Measurements from ENCODE around the gene FGF12. TPM values are rescaled to one million over a fixed set of nuclear protein-coding genes. Genes with fewer than 3 reads are reported as not detected.

Gene FGF12
- polyA plus RNA-seq, 1 of the 3 experiments (the other 2 are of a cell fraction) = 0.30 TPM

DNA sequence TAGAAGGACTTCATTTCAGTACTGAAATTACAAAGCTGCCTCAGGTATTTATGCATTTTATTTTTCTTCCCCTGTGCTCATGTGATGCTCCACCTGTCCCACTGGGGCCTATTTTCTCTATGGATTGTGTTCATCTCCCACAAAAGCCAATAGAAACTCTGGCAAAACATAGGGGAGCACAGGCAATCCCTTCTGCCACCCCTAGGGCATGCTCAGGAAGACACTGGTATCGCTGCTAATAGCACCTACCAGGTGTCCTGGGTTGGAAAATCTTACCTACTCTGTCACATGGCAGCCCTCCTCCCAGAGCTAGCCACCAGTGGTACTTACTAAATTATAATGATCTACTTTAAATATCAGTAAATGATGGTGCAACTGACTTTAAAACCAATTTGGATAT is 427.4 kb downstream of the FGF12 start:
- H3K9ac ChIP-seq = no peak overlapping the region
- no peak overlapping the region for H3K4me3 ChIP-seq (ENCODE audit: low read depth in 2 of 2, low read length in 1 of 2)
- no peak overlapping the region for H3K4me2 ChIP-seq
- DNase-seq = no peak
- ChIA-PET CTCF (no interaction called here), POLR2A (no interaction called here)
- H4K20me1 ChIP-seq (ENCODE audit: insufficient read depth) = no peaks in the 10 kb centered on the region
- TF ChIP-seq NFIC (IDR thresholded peaks at IDR 0.05; ENCODE audit: borderline replicate concordance) (no peak), EZH2phosphoT487 (IDR thresholded peaks at IDR 0.05; ENCODE audit: borderline replicate concordance, low read depth) (no peak), ELF1 (IDR thresholded peaks at IDR 0.05) (no peak), MXI1 (IDR thresholded peaks at IDR 0.05; ENCODE audit: low read depth, low read length) (no peak)
- TF ChIP-seq, protein P1, sequence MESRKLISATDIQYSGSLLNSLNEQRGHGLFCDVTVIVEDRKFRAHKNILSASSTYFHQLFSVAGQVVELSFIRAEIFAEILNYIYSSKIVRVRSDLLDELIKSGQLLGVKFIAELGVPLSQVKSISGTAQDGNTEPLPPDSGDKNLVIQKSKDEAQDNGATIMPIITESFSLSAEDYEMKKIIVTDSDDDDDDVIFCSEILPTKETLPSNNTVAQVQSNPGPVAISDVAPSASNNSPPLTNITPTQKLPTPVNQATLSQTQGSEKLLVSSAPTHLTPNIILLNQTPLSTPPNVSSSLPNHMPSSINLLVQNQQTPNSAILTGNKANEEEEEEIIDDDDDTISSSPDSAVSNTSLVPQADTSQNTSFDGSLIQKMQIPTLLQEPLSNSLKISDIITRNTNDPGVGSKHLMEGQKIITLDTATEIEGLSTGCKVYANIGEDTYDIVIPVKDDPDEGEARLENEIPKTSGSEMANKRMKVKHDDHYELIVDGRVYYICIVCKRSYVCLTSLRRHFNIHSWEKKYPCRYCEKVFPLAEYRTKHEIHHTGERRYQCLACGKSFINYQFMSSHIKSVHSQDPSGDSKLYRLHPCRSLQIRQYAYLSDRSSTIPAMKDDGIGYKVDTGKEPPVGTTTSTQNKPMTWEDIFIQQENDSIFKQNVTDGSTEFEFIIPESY (IDR thresholded peaks at IDR 0.05; ENCODE audit: borderline replicate concordance, low read depth) = no peak
- H3K4me1 ChIP-seq (ENCODE audit: control insufficient read depth in 1 of 2, insufficient read depth in 2 of 2, low read depth in 1 of 2, low read length in 1 of 2) = no peaks in the 10 kb centered on the region
- H3K9me3 ChIP-seq = no peaks in the 10 kb centered on the region
- H3K9me2 ChIP-seq = no peaks in the 10 kb centered on the region
- 0% methylated on average over 1 of the region's 1 CpG for WGBS (ENCODE audit: low lambda C conversion rate)
- H3K27me3 ChIP-seq (ENCODE audit: insufficient read depth) = no peaks in the 10 kb centered on the region
- no peaks in the 10 kb centered on the region for H3K36me3 ChIP-seq (replicated peaks in 1 of 2; ENCODE audit: control insufficient read depth in 1 of 2, insufficient read depth in 2 of 2, low read length in 1 of 2)
- H2AFZ ChIP-seq (ENCODE audit: low read depth) = no peak overlapping the region
- H3K27ac ChIP-seq (ENCODE audit: low read depth in 2 of 2, low read length in 1 of 2) = no peak overlapping the region
- no peaks in the 10 kb centered on the region for H3K79me2 ChIP-seq (ENCODE audit: insufficient read depth)
- H3F3A ChIP-seq (replicated peaks; ENCODE audit: insufficient read depth) = no peaks in the 10 kb centered on the region

DNA sequence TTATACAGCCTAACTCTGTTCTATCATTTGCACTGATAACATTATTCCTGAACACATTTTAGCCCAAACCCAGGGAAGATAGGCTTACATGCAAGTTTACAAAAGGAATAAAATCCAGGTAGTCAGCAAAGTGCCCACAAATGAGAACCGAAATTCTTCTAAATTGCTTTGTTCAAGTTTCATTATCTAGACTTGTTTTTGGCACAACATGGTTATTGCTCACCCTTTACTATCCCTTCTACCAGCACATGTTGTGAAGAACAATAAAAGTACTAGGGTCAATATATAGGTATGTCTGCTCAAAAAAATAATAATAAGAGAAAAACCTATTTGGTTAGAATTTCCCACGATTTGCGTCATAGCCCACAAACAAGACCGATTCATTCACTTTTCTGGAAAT is 430.5 kb downstream of the FGF12 start:
- Histone ChIP-seq H3K4me1 (ENCODE audit: control insufficient read depth in 1 of 2, insufficient read depth in 2 of 2, low read depth in 1 of 2, low read length in 1 of 2) (no peaks in the 10 kb centered on the region), H2AFZ (ENCODE audit: low read depth) (no peak overlapping the region), H3K27me3 (ENCODE audit: insufficient read depth) (no peaks in the 10 kb centered on the region), H3K9me3 (no peaks in the 10 kb centered on the region), H4K20me1 (ENCODE audit: insufficient read depth) (no peaks in the 10 kb centered on the region), H3K4me3 (ENCODE audit: low read depth in 2 of 2, low read length in 1 of 2) (no peak overlapping the region), H3K79me2 (ENCODE audit: insufficient read depth) (no peaks in the 10 kb centered on the region), H3K36me3 (replicated peaks in 1 of 2; ENCODE audit: control insufficient read depth in 1 of 2, insufficient read depth in 2 of 2, low read length in 1 of 2) (no peaks in the 10 kb centered on the region), H3K4me2 (no peak overlapping the region), H3K27ac (ENCODE audit: low read depth in 2 of 2, low read length in 1 of 2) (no peak overlapping the region), H3F3A (replicated peaks; ENCODE audit: insufficient read depth) (no peaks in the 10 kb centered on the region), H3K9ac (no peak overlapping the region), H3K9me2 (no peaks in the 10 kb centered on the region)
- DNase-seq = no peak
- TF ChIP-seq RAD21 (IDR thresholded peaks at IDR 0.05; ENCODE audit: low read length) (no peak), EZH2phosphoT487 (IDR thresholded peaks at IDR 0.05; ENCODE audit: borderline replicate concordance, low read depth) (no peak), SIN3A (IDR thresholded peaks at IDR 0.05; ENCODE audit: borderline replicate concordance, low read depth, low read length) (no peak), MEF2A (IDR thresholded peaks at IDR 0.05; ENCODE audit: borderline replicate concordance, low read depth) (no peak), GATA2 (CRISPR knock-in tag; IDR thresholded peaks at IDR 0.05) (no peak), NRF1 (IDR thresholded peaks at IDR 0.05; ENCODE audit: low read depth, low read length) (no peak), TCF12 (IDR thresholded peaks at IDR 0.05) (no peak)
- TF ChIP-seq, protein P2, sequence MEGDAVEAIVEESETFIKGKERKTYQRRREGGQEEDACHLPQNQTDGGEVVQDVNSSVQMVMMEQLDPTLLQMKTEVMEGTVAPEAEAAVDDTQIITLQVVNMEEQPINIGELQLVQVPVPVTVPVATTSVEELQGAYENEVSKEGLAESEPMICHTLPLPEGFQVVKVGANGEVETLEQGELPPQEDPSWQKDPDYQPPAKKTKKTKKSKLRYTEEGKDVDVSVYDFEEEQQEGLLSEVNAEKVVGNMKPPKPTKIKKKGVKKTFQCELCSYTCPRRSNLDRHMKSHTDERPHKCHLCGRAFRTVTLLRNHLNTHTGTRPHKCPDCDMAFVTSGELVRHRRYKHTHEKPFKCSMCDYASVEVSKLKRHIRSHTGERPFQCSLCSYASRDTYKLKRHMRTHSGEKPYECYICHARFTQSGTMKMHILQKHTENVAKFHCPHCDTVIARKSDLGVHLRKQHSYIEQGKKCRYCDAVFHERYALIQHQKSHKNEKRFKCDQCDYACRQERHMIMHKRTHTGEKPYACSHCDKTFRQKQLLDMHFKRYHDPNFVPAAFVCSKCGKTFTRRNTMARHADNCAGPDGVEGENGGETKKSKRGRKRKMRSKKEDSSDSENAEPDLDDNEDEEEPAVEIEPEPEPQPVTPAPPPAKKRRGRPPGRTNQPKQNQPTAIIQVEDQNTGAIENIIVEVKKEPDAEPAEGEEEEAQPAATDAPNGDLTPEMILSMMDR (IDR thresholded peaks at IDR 0.05) = no peak
- TF ChIP-seq, protein P3, sequence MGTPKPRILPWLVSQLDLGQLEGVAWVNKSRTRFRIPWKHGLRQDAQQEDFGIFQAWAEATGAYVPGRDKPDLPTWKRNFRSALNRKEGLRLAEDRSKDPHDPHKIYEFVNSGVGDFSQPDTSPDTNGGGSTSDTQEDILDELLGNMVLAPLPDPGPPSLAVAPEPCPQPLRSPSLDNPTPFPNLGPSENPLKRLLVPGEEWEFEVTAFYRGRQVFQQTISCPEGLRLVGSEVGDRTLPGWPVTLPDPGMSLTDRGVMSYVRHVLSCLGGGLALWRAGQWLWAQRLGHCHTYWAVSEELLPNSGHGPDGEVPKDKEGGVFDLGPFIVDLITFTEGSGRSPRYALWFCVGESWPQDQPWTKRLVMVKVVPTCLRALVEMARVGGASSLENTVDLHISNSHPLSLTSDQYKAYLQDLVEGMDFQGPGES (IDR thresholded peaks at IDR 0.05; ENCODE audit: low read depth, low read length) = no peak
- POLR2A ChIA-PET = no interaction called here
- 17% methylated on average over 4 of the region's 4 CpGs for WGBS (ENCODE audit: low lambda C conversion rate)
- CTCF ChIA-PET = no interaction called here
